ENCODE results near the gene CDR2. TPM values are rescaled to one million over a fixed set of nuclear protein-coding genes. Genes with fewer than 3 reads are reported as not detected.

Gene CDR2
- total and polyA plus RNA-seq, 9 of the 15 experiments (the other 6 are each of a cell fraction or from before 2014, with no cell fraction given): 4.6 to 30.3 (median 19.9) TPM

DNA sequence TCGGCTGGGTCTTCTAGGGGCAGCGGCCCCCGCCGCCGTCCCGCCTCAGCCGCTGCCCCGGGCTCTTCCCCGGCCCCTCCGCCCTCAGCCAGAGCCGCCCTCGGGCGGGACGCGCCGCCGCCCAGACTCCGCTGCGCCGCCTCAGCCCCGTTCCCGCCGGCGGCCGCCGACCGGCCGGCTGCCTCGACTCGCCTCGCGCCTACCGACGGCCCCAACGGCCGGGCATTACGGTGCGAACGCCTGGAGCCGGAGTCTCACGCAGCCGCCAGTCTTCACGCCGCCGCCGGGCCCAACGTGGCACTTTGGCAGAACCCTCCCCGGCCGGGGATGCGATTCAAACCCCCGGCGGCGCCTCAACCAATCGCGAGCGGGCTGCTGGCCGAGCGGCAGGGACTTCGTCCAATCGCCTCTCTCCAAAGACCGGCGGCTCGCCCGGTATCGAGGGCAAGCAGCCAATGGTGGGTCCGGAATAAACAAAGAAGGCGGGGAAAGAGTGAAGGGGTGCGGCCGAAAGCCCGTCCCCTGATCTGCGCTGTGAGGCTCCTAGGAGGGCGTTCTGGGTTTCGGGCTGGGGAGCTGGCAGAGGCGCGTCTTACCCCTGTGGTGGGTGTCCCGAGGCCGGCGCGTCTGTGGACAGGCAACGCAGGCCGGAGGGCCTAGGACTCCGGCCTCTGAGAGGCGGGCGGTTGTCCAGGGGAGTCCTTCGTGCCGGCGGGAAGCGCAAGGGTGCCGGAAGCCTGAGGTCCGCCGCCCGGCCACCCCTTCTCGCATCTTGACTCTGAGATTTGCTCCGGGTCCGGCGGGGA is at the start of gene CDR2 (continued):
- TF ChIP-seq, protein P1, sequence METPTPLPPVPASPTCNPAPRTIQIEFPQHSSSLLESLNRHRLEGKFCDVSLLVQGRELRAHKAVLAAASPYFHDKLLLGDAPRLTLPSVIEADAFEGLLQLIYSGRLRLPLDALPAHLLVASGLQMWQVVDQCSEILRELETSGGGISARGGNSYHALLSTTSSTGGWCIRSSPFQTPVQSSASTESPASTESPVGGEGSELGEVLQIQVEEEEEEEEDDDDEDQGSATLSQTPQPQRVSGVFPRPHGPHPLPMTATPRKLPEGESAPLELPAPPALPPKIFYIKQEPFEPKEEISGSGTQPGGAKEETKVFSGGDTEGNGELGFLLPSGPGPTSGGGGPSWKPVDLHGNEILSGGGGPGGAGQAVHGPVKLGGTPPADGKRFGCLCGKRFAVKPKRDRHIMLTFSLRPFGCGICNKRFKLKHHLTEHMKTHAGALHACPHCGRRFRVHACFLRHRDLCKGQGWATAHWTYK (CRISPR knock-in tag; IDR thresholded peaks at IDR 0.05): no peak
- no peak for TF ChIP-seq HDAC6 (IDR thresholded peaks at IDR 0.05; ENCODE audit: low read depth, low read length)
- no peak for TF ChIP-seq XRCC3 (IDR thresholded peaks at IDR 0.05)
- TF ChIP-seq ATF1 (CRISPR knock-in tag; IDR thresholded peaks at IDR 0.05): no peak
- peak; percentile 76 for TF ChIP-seq ATF1 (tag; IDR thresholded peaks at IDR 0.05)
- TF ChIP-seq, protein P2, sequence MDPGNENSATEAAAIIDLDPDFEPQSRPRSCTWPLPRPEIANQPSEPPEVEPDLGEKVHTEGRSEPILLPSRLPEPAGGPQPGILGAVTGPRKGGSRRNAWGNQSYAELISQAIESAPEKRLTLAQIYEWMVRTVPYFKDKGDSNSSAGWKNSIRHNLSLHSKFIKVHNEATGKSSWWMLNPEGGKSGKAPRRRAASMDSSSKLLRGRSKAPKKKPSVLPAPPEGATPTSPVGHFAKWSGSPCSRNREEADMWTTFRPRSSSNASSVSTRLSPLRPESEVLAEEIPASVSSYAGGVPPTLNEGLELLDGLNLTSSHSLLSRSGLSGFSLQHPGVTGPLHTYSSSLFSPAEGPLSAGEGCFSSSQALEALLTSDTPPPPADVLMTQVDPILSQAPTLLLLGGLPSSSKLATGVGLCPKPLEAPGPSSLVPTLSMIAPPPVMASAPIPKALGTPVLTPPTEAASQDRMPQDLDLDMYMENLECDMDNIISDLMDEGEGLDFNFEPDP (CRISPR knock-in tag; IDR thresholded peaks at IDR 0.05): no peak; the same call in 1 of the 2 replicates
- no peak for TF ChIP-seq DMBX1 (CRISPR knock-in tag; IDR thresholded peaks at IDR 0.05; ENCODE audit: borderline replicate concordance)
- TF ChIP-seq, protein P3, sequence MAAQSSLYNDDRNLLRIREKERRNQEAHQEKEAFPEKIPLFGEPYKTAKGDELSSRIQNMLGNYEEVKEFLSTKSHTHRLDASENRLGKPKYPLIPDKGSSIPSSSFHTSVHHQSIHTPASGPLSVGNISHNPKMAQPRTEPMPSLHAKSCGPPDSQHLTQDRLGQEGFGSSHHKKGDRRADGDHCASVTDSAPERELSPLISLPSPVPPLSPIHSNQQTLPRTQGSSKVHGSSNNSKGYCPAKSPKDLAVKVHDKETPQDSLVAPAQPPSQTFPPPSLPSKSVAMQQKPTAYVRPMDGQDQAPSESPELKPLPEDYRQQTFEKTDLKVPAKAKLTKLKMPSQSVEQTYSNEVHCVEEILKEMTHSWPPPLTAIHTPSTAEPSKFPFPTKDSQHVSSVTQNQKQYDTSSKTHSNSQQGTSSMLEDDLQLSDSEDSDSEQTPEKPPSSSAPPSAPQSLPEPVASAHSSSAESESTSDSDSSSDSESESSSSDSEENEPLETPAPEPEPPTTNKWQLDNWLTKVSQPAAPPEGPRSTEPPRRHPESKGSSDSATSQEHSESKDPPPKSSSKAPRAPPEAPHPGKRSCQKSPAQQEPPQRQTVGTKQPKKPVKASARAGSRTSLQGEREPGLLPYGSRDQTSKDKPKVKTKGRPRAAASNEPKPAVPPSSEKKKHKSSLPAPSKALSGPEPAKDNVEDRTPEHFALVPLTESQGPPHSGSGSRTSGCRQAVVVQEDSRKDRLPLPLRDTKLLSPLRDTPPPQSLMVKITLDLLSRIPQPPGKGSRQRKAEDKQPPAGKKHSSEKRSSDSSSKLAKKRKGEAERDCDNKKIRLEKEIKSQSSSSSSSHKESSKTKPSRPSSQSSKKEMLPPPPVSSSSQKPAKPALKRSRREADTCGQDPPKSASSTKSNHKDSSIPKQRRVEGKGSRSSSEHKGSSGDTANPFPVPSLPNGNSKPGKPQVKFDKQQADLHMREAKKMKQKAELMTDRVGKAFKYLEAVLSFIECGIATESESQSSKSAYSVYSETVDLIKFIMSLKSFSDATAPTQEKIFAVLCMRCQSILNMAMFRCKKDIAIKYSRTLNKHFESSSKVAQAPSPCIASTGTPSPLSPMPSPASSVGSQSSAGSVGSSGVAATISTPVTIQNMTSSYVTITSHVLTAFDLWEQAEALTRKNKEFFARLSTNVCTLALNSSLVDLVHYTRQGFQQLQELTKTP (IDR thresholded peaks at IDR 0.05; ENCODE audit: low read depth in 1 of 2, partially characterized antibody in 2 of 2): no peak
- TF ChIP-seq, protein P4, sequence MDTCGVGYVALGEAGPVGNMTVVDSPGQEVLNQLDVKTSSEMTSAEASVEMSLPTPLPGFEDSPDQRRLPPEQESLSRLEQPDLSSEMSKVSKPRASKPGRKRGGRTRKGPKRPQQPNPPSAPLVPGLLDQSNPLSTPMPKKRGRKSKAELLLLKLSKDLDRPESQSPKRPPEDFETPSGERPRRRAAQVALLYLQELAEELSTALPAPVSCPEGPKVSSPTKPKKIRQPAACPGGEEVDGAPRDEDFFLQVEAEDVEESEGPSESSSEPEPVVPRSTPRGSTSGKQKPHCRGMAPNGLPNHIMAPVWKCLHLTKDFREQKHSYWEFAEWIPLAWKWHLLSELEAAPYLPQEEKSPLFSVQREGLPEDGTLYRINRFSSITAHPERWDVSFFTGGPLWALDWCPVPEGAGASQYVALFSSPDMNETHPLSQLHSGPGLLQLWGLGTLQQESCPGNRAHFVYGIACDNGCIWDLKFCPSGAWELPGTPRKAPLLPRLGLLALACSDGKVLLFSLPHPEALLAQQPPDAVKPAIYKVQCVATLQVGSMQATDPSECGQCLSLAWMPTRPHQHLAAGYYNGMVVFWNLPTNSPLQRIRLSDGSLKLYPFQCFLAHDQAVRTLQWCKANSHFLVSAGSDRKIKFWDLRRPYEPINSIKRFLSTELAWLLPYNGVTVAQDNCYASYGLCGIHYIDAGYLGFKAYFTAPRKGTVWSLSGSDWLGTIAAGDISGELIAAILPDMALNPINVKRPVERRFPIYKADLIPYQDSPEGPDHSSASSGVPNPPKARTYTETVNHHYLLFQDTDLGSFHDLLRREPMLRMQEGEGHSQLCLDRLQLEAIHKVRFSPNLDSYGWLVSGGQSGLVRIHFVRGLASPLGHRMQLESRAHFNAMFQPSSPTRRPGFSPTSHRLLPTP (IDR thresholded peaks at IDR 0.05; ENCODE audit: borderline replicate concordance, extremely low read depth, insufficient read length): no peak
- TF ChIP-seq CBX1 (IDR thresholded peaks at IDR 0.05; ENCODE audit: low read depth): no peak; the same call in 1 of the 2 replicates
- TF ChIP-seq MCM5 (IDR thresholded peaks at IDR 0.05; ENCODE audit: low read depth): no peak
- TF ChIP-seq MAFF (IDR thresholded peaks at IDR 0.05; ENCODE audit: low read length): no peak
- no peak for TF ChIP-seq PHB (CRISPR knock-in tag; IDR thresholded peaks at IDR 0.05)
- TF ChIP-seq NR4A1 (CRISPR knock-in tag; IDR thresholded peaks at IDR 0.05): no peak
- TF ChIP-seq NR4A1 (tag; IDR thresholded peaks at IDR 0.05): no peak
- TF ChIP-seq, protein P5, sequence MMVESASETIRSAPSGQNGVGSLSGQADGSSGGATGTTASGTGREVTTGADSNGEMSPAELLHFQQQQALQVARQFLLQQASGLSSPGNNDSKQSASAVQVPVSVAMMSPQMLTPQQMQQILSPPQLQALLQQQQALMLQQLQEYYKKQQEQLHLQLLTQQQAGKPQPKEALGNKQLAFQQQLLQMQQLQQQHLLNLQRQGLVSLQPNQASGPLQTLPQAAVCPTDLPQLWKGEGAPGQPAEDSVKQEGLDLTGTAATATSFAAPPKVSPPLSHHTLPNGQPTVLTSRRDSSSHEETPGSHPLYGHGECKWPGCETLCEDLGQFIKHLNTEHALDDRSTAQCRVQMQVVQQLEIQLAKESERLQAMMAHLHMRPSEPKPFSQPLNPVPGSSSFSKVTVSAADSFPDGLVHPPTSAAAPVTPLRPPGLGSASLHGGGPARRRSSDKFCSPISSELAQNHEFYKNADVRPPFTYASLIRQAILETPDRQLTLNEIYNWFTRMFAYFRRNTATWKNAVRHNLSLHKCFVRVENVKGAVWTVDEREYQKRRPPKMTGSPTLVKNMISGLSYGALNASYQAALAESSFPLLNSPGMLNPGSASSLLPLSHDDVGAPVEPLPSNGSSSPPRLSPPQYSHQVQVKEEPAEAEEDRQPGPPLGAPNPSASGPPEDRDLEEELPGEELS (CRISPR knock-in tag; IDR thresholded peaks at IDR 0.05; ENCODE audit: borderline replicate concordance): no peak
